GM18526 (cell line): ENCODE measurements around the gene SPATA33.

Experiments used
- POLR2A ChIP-seq: IDR thresholded peaks from 3 replicates; pipeline ENCODE4 v1.6.1; 2011; ENCODE audit not compliant: insufficient read length; ENCODE audit errors: extremely low read depth

SPATA33 gene

GRCh38 chr16:89672177-89672941 is 14.7 kb downstream of the SPATA33 start:
- no peak for TF ChIP-seq POLR2A

GRCh38 chr16:89678258-89678657 is 20.6 kb downstream of the SPATA33 start:
- TF ChIP-seq POLR2A, result no peak

GRCh38 chr16:89685916-89686315 is 28.3 kb downstream of the SPATA33 start:
- no peak for TF ChIP-seq POLR2A

- TF ChIP-seq POLR2A, result peak; percentile 95
These were observed 29.0 kb downstream of the SPATA33 start, which contains the start of gene CDK10 for GRCh38 chr16:89686520-89687091. Gene CDK10 (plus strand): TSS chr16:89686689. CDS start chr16:89686711, 22 bp downstream.

- no peak for TF ChIP-seq POLR2A
These were observed 29.7 kb downstream of the SPATA33 start for GRCh38 chr16:89687092-89687940.

GRCh38 chr16:89688395-89688794 is 30.8 kb downstream of the SPATA33 start:
- TF ChIP-seq POLR2A, result no peak

GRCh38 chr16:89689142-89689541 is 31.5 kb downstream of the SPATA33 start:
- no peak for TF ChIP-seq POLR2A

- TF ChIP-seq POLR2A, result no peak
These were observed 32.8 kb downstream of the SPATA33 start for GRCh38 chr16:89690392-89690901.

- no peak for TF ChIP-seq POLR2A
These were observed 33.8 kb downstream of the SPATA33 start for GRCh38 chr16:89691231-89691985.

- no peak for TF ChIP-seq POLR2A
These were observed 34.4 kb downstream of the SPATA33 start for GRCh38 chr16:89691986-89692569.

GRCh38 chr16:89693289-89693731 is 35.7 kb downstream of the SPATA33 start:
- TF ChIP-seq POLR2A, result no peak

- TF ChIP-seq POLR2A, result no peak
These were observed 36.5 kb downstream of the SPATA33 start for GRCh38 chr16:89693931-89694783.

- TF ChIP-seq POLR2A, result no peak
These were observed 37.6 kb downstream of the SPATA33 start for GRCh38 chr16:89695086-89695874.
